ENCODE results near the gene FRMD4A. TPM values are rescaled to one million over a fixed set of nuclear protein-coding genes. Genes with fewer than 3 reads are reported as not detected.
"Not testable (repeated sequence)": the region's sequence is repeated elsewhere in the genome, so short reads cannot be mapped to it uniquely, and the experiment has no call there.

Gene FRMD4A
- total RNA-seq, 6 donors from 2014 or later = 22.3 to 114 (median 52.3) TPM

DNA sequence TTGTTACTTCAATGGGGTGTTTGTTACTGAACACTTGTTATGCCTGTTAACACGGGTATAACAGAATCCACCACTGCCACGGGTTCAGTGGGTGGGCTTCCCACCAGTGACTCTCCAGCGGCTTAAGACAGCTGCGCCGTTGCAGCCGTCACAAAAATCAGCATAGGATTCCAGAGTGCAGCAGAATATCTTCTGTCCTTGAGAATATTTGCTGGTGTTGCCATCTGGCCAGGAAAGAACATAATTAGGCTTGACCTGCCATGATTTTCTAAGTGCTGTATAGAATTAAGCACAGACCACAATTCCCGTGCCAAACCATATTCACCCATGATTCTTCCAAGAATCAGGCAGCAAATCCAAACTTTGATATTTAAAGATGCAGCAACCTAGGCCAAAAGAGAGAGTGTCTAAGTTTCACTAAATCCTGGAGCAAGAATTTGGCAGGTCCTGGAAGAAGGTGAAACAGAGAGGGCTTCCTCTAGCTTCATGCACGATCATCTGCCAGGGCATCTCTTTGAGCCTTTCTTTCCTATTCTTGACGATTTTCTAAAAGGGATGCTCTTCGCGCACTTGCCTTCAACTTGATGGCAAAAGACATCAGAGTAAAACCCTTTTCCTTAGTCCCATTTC is 95.0 kb downstream of the FRMD4A start:
- no peaks in the 10 kb centered on the region for H3K36me3 ChIP-seq
- TF ChIP-seq POLR2AphosphoS5 (IDR thresholded peaks at IDR 0.05) = no peak
- TF ChIP-seq EP300 (IDR thresholded peaks at IDR 0.05) = no peak
- TF ChIP-seq POLR2A (IDR thresholded peaks at IDR 0.05) = no peak
- TF ChIP-seq, protein P1, sequence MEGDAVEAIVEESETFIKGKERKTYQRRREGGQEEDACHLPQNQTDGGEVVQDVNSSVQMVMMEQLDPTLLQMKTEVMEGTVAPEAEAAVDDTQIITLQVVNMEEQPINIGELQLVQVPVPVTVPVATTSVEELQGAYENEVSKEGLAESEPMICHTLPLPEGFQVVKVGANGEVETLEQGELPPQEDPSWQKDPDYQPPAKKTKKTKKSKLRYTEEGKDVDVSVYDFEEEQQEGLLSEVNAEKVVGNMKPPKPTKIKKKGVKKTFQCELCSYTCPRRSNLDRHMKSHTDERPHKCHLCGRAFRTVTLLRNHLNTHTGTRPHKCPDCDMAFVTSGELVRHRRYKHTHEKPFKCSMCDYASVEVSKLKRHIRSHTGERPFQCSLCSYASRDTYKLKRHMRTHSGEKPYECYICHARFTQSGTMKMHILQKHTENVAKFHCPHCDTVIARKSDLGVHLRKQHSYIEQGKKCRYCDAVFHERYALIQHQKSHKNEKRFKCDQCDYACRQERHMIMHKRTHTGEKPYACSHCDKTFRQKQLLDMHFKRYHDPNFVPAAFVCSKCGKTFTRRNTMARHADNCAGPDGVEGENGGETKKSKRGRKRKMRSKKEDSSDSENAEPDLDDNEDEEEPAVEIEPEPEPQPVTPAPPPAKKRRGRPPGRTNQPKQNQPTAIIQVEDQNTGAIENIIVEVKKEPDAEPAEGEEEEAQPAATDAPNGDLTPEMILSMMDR (IDR thresholded peaks at IDR 0.05) = no peak
- 84 to 89% methylated on average over 8 to 11 of the region's 11 CpGs for WGBS, 2 donors

DNA sequence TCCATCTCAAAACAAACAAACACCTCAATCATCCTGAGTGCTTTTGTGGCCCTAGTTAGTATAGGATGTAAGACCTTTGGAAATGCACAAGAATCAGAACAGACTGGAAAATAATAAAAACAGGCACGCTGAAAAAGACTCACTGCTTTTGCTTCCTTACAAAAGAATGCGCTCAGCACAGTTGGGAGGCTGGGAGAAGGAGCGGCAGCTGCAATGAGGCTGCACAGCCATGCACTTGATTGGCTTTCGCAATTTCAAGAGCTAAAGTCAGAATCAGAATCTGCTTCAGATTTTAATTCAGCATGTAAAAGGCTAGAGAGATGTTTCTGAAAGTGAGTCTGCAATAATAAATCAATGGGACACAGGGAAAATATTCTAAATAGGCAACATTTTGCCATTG is 97.2 kb downstream of the FRMD4A start:
- no peak overlapping the region for H3K27ac ChIP-seq
- WGBS, 2 donors = 71 to 83% methylated on average over 4 of the region's 4 CpGs
- TF ChIP-seq POLR2AphosphoS5 (IDR thresholded peaks at IDR 0.05) (no peak), EP300 (IDR thresholded peaks at IDR 0.05) (no peak), POLR2A (IDR thresholded peaks at IDR 0.05) (no peak)
- TF ChIP-seq, protein P1 (IDR thresholded peaks at IDR 0.05) = no peak
- H3K9me3 ChIP-seq = no peaks in the 10 kb centered on the region
- DNase-seq (no peak), ATAC-seq (ENCODE audit: low FRiP score in 2 of 2) (no peak)
- H3K36me3 ChIP-seq = no peaks in the 10 kb centered on the region
- H3K4me1 ChIP-seq = no peaks in the 10 kb centered on the region
- H3K27me3 ChIP-seq = no peaks in the 10 kb centered on the region
- H3K4me3 ChIP-seq = no peak overlapping the region

More for the DNA sequence above, 95.0 kb downstream of the FRMD4A start:
- H3K9me3 ChIP-seq = no peaks in the 10 kb centered on the region
- ATAC-seq (ENCODE audit: low FRiP score in 2 of 2) (no peak), DNase-seq (no peak)
- no peaks in the 10 kb centered on the region for H3K4me1 ChIP-seq
- no peak overlapping the region for H3K4me3 ChIP-seq
- H3K27ac ChIP-seq = no peak overlapping the region
- H3K27me3 ChIP-seq = no peaks in the 10 kb centered on the region

DNA sequence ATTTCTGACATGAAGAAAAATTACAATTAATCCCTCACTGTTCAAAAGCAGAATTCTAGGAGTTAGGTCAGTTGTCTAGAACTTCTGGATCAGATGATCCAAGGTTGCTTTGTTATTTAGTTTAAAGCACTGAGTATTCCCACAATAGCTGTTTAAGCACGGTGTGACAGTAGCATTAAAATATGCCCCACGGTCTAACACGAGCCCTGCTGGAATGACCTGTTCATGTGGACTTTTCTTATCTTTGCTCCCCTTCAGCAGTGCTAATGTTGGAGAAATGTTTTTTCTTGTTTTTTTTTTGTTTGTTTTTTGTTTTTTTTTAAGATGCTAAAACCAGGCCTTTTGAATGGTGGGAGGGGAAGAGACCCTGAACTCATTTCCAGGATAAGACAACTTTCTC is 101.9 kb downstream of the FRMD4A start:
- not testable (repeated sequence) for H3K4me1 ChIP-seq; ATAC-seq (ENCODE audit: low FRiP score in 2 of 2); H3K36me3 ChIP-seq; H3K9me3 ChIP-seq; H3K4me3 ChIP-seq; DNase-seq; H3K27ac ChIP-seq; H3K27me3 ChIP-seq
- WGBS, 2 donors = 78% methylated on average over 3 of the region's 3 CpGs

DNA sequence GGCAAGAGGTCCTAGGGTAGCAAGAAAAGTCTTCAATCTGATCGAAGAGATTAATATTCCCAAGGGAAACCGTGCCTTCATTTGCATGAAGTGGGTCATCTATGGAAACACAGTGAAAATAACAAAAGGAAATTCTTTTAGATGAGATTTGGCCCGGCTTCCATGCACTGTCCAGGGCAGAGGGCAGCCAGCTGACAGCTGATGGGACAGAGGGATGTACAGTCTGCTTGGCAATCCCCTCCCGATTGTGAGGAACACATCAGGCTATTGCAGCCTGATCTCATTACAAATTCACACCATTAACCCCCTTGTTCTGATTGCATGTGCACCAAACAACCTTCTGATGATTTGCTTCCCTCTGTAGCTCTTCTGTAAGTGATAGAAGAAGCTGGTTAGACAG is 105.3 kb downstream of the FRMD4A start:
- 61 to 71% methylated on average over 4 of the region's 4 CpGs for WGBS, 2 donors
- ATAC-seq (ENCODE audit: low FRiP score in 2 of 2) = no peak
- H3K27me3 ChIP-seq = no peaks in the 10 kb centered on the region

DNA sequence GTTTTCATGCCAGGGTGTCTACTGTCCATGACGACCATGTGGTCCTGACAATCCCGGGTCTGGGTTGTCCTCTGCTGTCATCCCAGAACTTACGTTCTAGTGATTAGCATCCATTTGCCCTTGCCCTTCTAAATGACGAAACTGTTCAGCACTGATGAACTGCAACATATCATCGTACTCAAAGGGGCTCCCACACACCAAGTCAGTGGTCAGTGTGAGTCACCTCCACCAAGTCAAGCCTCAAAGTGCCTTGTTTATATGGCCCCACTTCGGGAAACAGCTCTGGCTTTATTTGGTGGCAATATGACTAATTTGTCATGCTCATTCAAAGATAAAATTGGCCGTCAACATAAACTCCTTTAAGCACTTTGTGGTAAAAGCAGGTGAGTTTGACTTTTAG is 110.7 kb downstream of the FRMD4A start:
- 84 to 85% methylated on average over 7 of the region's 7 CpGs for WGBS, 2 donors

More for the DNA sequence above, 105.3 kb downstream of the FRMD4A start:
- Histone ChIP-seq H3K4me1 (no peaks in the 10 kb centered on the region), H3K9me3 (no peaks in the 10 kb centered on the region), H3K36me3 (no peaks in the 10 kb centered on the region), H3K4me3 (no peak overlapping the region), H3K27ac (no peak overlapping the region)
- TF ChIP-seq POLR2AphosphoS5 (IDR thresholded peaks at IDR 0.05) (no peak), POLR2A (IDR thresholded peaks at IDR 0.05) (no peak), EP300 (IDR thresholded peaks at IDR 0.05) (no peak)
- TF ChIP-seq, protein P1 (IDR thresholded peaks at IDR 0.05) = no peak
- DNase-seq = no peak

More for the DNA sequence above, 110.7 kb downstream of the FRMD4A start:
- H3K4me3 ChIP-seq = no peak overlapping the region
- no peaks in the 10 kb centered on the region for H3K36me3 ChIP-seq
- ATAC-seq (ENCODE audit: low FRiP score in 2 of 2) (no peak), DNase-seq (no peak)
- no peak overlapping the region for H3K27ac ChIP-seq
- no peaks in the 10 kb centered on the region for H3K9me3 ChIP-seq
- H3K4me1 ChIP-seq = no peaks in the 10 kb centered on the region
- no peak for TF ChIP-seq POLR2A (IDR thresholded peaks at IDR 0.05)
- TF ChIP-seq POLR2AphosphoS5 (IDR thresholded peaks at IDR 0.05) = no peak
- TF ChIP-seq, protein P1 (IDR thresholded peaks at IDR 0.05) = no peak
- TF ChIP-seq EP300 (IDR thresholded peaks at IDR 0.05) = no peak
- H3K27me3 ChIP-seq = no peaks in the 10 kb centered on the region

All from upper lobe of left lung (tissue), 6 donors.